ENCODE results near the gene HIKESHI. TPM values are rescaled to one million over a fixed set of nuclear protein-coding genes. Genes with fewer than 3 reads are reported as not detected.

HIKESHI gene
- total RNA-seq, 2 donors from 2014 or later: 67.5 to 76.3 TPM

GRCh38 chr11:86358720-86359119 is 56.7 kb downstream of the HIKESHI start:
- no peak overlapping the region for H3K9ac ChIP-seq (ENCODE audit: extremely low read depth, low read length, poor library complexity, severe bottlenecking)
- no peak overlapping the region for H3K4me3 Mint-ChIP-seq
- WGBS, 2 experiments (ENCODE audit: insufficient coverage in 1 of 2, insufficient read length in 1 of 2): 88 to 100% methylated on average over 2 to 3 of the region's 3 CpGs
- H3K4me1 ChIP-seq (ENCODE audit: control insufficient read depth, insufficient read depth, low read length): no peaks in the 10 kb centered on the region
- no peaks in the 10 kb centered on the region for H3K27me3 ChIP-seq (ENCODE audit: control insufficient read depth, insufficient read depth, low read length, poor library complexity, severe bottlenecking)
- DNase-seq: no peak
- TF ChIP-seq, protein P1, sequence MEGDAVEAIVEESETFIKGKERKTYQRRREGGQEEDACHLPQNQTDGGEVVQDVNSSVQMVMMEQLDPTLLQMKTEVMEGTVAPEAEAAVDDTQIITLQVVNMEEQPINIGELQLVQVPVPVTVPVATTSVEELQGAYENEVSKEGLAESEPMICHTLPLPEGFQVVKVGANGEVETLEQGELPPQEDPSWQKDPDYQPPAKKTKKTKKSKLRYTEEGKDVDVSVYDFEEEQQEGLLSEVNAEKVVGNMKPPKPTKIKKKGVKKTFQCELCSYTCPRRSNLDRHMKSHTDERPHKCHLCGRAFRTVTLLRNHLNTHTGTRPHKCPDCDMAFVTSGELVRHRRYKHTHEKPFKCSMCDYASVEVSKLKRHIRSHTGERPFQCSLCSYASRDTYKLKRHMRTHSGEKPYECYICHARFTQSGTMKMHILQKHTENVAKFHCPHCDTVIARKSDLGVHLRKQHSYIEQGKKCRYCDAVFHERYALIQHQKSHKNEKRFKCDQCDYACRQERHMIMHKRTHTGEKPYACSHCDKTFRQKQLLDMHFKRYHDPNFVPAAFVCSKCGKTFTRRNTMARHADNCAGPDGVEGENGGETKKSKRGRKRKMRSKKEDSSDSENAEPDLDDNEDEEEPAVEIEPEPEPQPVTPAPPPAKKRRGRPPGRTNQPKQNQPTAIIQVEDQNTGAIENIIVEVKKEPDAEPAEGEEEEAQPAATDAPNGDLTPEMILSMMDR (conservative IDR thresholded peaks at IDR 0.05): no peak
- peaks cover 7% of the 10 kb centered on the region for H3K9me3 Mint-ChIP-seq
- H3K36me3 ChIP-seq (ENCODE audit: control insufficient read depth, insufficient read depth, low read length): no peaks in the 10 kb centered on the region
- peaks cover under 1% of the 10 kb centered on the region for H3K36me3 Mint-ChIP-seq (ENCODE audit: low read depth)
- no peak overlapping the region for H3K27ac ChIP-seq (ENCODE audit: low read depth, low read length)
- no peak overlapping the region for H3K27ac Mint-ChIP-seq
- no peak overlapping the region for H3K4me3 ChIP-seq (ENCODE audit: low read length)
- no peaks in the 10 kb centered on the region for H3K27me3 Mint-ChIP-seq (ENCODE audit: insufficient read depth)
- peaks cover 12% of the 10 kb centered on the region for H3K4me1 Mint-ChIP-seq
- peaks cover 8% of the 10 kb centered on the region for H3K9me3 ChIP-seq (ENCODE audit: control insufficient read depth, low read length)

GRCh38 chr11:86360775-86361395 is 58.8 kb downstream of the HIKESHI start:
- no peak overlapping the region for H3K4me3 Mint-ChIP-seq
- Histone ChIP-seq H3K27ac (ENCODE audit: low read depth, low read length) (no peak overlapping the region), H3K27me3 (ENCODE audit: control insufficient read depth, insufficient read depth, low read length, poor library complexity, severe bottlenecking) (no peaks in the 10 kb centered on the region), H3K4me1 (ENCODE audit: control insufficient read depth, insufficient read depth, low read length) (no peaks in the 10 kb centered on the region), H3K4me3 (ENCODE audit: low read length) (no peak overlapping the region), H3K36me3 (ENCODE audit: control insufficient read depth, insufficient read depth, low read length) (no peaks in the 10 kb centered on the region), H3K9ac (ENCODE audit: extremely low read depth, low read length, poor library complexity, severe bottlenecking) (no peak overlapping the region), H3K9me3 (ENCODE audit: control insufficient read depth, low read length) (peaks cover 12% of the 10 kb centered on the region)
- TF ChIP-seq, protein P1 (conservative IDR thresholded peaks at IDR 0.05): peak; percentile 74
- peaks cover 12% of the 10 kb centered on the region for H3K4me1 Mint-ChIP-seq
- no peaks in the 10 kb centered on the region for H3K27me3 Mint-ChIP-seq (ENCODE audit: insufficient read depth)
- H3K9me3 Mint-ChIP-seq: peaks cover 12% of the 10 kb centered on the region
- no peak for DNase-seq
- 22 to 36% methylated on average over 2 of the region's 2 CpGs for WGBS, 2 experiments (ENCODE audit: insufficient coverage in 1 of 2, insufficient read length in 1 of 2)
- H3K36me3 Mint-ChIP-seq (ENCODE audit: low read depth): peaks cover 3% of the 10 kb centered on the region
- peak overlapping the region; percentile 18 for H3K27ac Mint-ChIP-seq

- Histone ChIP-seq H3K4me3 (ENCODE audit: low read length) (no peak overlapping the region), H3K36me3 (ENCODE audit: control insufficient read depth, insufficient read depth, low read length) (no peaks in the 10 kb centered on the region), H3K27me3 (ENCODE audit: control insufficient read depth, insufficient read depth, low read length, poor library complexity, severe bottlenecking) (no peaks in the 10 kb centered on the region), H3K9ac (ENCODE audit: extremely low read depth, low read length, poor library complexity, severe bottlenecking) (no peak overlapping the region), H3K4me1 (ENCODE audit: control insufficient read depth, insufficient read depth, low read length) (no peaks in the 10 kb centered on the region), H3K27ac (ENCODE audit: low read depth, low read length) (no peak overlapping the region), H3K9me3 (ENCODE audit: control insufficient read depth, low read length) (peaks cover 12% of the 10 kb centered on the region)
- Mint-ChIP-seq H3K27me3 (ENCODE audit: insufficient read depth) (no peaks in the 10 kb centered on the region), H3K4me1 (peaks cover 9% of the 10 kb centered on the region), H3K27ac (no peak overlapping the region), H3K36me3 (ENCODE audit: low read depth) (peaks cover 3% of the 10 kb centered on the region), H3K9me3 (peaks cover 12% of the 10 kb centered on the region), H3K4me3 (no peak overlapping the region)
- no peak for DNase-seq
- TF ChIP-seq, protein P1 (conservative IDR thresholded peaks at IDR 0.05): no peak
- whole genome bisulfite sequencing, 2 experiments (ENCODE audit: insufficient coverage in 1 of 2, insufficient read length in 1 of 2): no CpG with 5 or more reads among the region's 1 CpG
These were observed 61.4 kb downstream of the HIKESHI start for GRCh38 chr11:86363424-86363823.

All from endodermal cell (in vitro differentiated cells).